ENCODE measurements around the gene VWA3B. TPM values are rescaled to one million over a fixed set of nuclear protein-coding genes. Genes with fewer than 3 reads are reported as not detected.

Gene VWA3B
- total and polyA plus RNA-seq, 2 of the 4 experiments (the other 2 are of a cell fraction) = not detected

GRCh38 chr2:98359986-98360385 is 273.0 kb downstream of the VWA3B start:
- no peak overlapping the region for H4K8ac ChIP-seq (ENCODE audit: low read depth in 2 of 2, low read length in 2 of 2)
- BruUV-seq (replicated peaks) = no TSS peak
- H3K36me3 ChIP-seq (ENCODE audit: control insufficient read depth, insufficient read depth, low read length) = no peaks in the 10 kb centered on the region
- no peak overlapping the region for H3K27ac ChIP-seq (ENCODE audit: insufficient read depth, low read length)
- H2BK20ac ChIP-seq (ENCODE audit: low read depth, low read length) = no peak overlapping the region
- H3K9ac ChIP-seq (ENCODE audit: low read depth, low read length) = no peak overlapping the region
- ATAC-seq (ENCODE audit: low read depth) = no peak
- no peak overlapping the region for H2BK120ac ChIP-seq (ENCODE audit: low read depth, low read length)
- no peak overlapping the region for H3K4me2 ChIP-seq (ENCODE audit: low read depth, low read length)
- dilution Hi-C loops (cut with HindIII; ENCODE audit: low sequenced_read_pairs, unreplicated experiment) = no loop called here
- CTCF ChIA-PET = no interaction called here
- no peak overlapping the region for H4K91ac ChIP-seq (ENCODE audit: insufficient read depth, low read depth, low read length)
- H3K9me3 ChIP-seq (ENCODE audit: control insufficient read depth, insufficient read depth, low read length) = no peaks in the 10 kb centered on the region
- H3K4ac ChIP-seq (ENCODE audit: low read depth, low read length) = no peak overlapping the region
- POLR2A ChIA-PET (ENCODE audit: unreplicated experiment) = no interaction called here
- H2BK15ac ChIP-seq (ENCODE audit: low read depth, low read length) = no peak overlapping the region
- in situ Hi-C loops (cut with MboI; ENCODE audit: low sequenced_read_pairs) = no loop called here
- H4K20me1 ChIP-seq (ENCODE audit: insufficient read depth, low read length) = no peaks in the 10 kb centered on the region; the same call in 1 of the 2 replicates
- DNase-seq = no peak
- no peaks in the 10 kb centered on the region for H3K79me1 ChIP-seq (ENCODE audit: low read depth in 1 of 2, low read length in 2 of 2)
- no peak overlapping the region for H3K23ac ChIP-seq (ENCODE audit: low read depth, low read length)
- H2BK5ac ChIP-seq (ENCODE audit: low read depth, low read length, poor library complexity, severe bottlenecking) = no peak overlapping the region
- no peak overlapping the region for H2AK9ac ChIP-seq (replicated peaks; ENCODE audit: low read depth, low read length, poor library complexity)
- H2AFZ ChIP-seq (replicated peaks; ENCODE audit: low read length, poor library complexity) = no peak overlapping the region
- no peak overlapping the region for H3K4me3 ChIP-seq (ENCODE audit: insufficient read depth, low read depth, low read length)
- no peak overlapping the region for H3K14ac ChIP-seq (replicated peaks; ENCODE audit: low read depth, low read length)
- H3K4me1 ChIP-seq (ENCODE audit: control insufficient read depth, insufficient read depth, low read length) = no peaks in the 10 kb centered on the region
- H3K9me1 ChIP-seq (ENCODE audit: insufficient read depth, low read length) = no peaks in the 10 kb centered on the region
- no peak overlapping the region for H3K56ac ChIP-seq (ENCODE audit: extremely low read depth, insufficient read depth, low read length)
- H2AK5ac ChIP-seq (ENCODE audit: low read depth, low read length) = no peak overlapping the region
- no CpG with 5 or more reads among the region's 1 CpG for WGBS, 2 experiments (ENCODE audit: extremely low coverage in 2 of 2, insufficient read length in 1 of 2)
- peaks cover 3% of the 10 kb centered on the region for H3K27me3 ChIP-seq (ENCODE audit: control insufficient read depth, insufficient read depth, low read length)
- TF ChIP-seq POLR2A (IDR thresholded peaks at IDR 0.05; ENCODE audit: low read depth, low read length) (no peak), MAZ (IDR thresholded peaks at IDR 0.05; ENCODE audit: borderline replicate concordance, low read depth, low read length) (no peak), RCOR1 (IDR thresholded peaks at IDR 0.05; ENCODE audit: insufficient replicate concordance, low read length) (no peak), SMC3 (IDR thresholded peaks at IDR 0.05; ENCODE audit: low read depth, low read length) (no peak), MXI1 (IDR thresholded peaks at IDR 0.05; ENCODE audit: borderline replicate concordance, low read depth, low read length) (no peak), ELK1 (IDR thresholded peaks at IDR 0.05; ENCODE audit: borderline replicate concordance, low read depth, low read length) (no peak), RFX5 (IDR thresholded peaks at IDR 0.05; ENCODE audit: low read depth, low read length) (no peak), FOS (IDR thresholded peaks at IDR 0.05; ENCODE audit: low read depth, low read length) (no peak), BHLHE40 (IDR thresholded peaks at IDR 0.05; ENCODE audit: low read depth, low read length) (no peak), CHD1 (IDR thresholded peaks at IDR 0.05; ENCODE audit: low read depth, low read length) (no peak), CTCF (conservative IDR thresholded peaks at IDR 0.05; ENCODE audit: low read depth, low read length) (no peak), NFE2L2 (IDR thresholded peaks at IDR 0.05; ENCODE audit: low read depth, low read length) (no peak), CEBPB (IDR thresholded peaks at IDR 0.05; ENCODE audit: low read depth, low read length) (no peak), MAFK (IDR thresholded peaks at IDR 0.05; ENCODE audit: low read depth, low read length) (no peak), RAD21 (IDR thresholded peaks at IDR 0.05; ENCODE audit: low read length) (no peak), USF2 (IDR thresholded peaks at IDR 0.05; ENCODE audit: low read depth, low read length) (no peak)
- no peak overlapping the region for H3K18ac ChIP-seq (ENCODE audit: low read depth, low read length)
- intact Hi-C loops (cut with micrococcal nuclease) = no loop called here
- H4K5ac ChIP-seq (ENCODE audit: low read depth, low read length) = no peak overlapping the region

All from IMR-90 (cell line).